Brain pericyte (primary cell): ENCODE data around the gene TTC31.
A peak's percentile ranks its signal among the peaks of the same experiment; 100 is the strongest.

Experiments used
- DNase-seq: peaks from one replicate; pipeline ENCODE4 v3.0.0-alpha.2; 2012; ENCODE audit warnings: low read depth, low spot score

Gene TTC31

DNA sequence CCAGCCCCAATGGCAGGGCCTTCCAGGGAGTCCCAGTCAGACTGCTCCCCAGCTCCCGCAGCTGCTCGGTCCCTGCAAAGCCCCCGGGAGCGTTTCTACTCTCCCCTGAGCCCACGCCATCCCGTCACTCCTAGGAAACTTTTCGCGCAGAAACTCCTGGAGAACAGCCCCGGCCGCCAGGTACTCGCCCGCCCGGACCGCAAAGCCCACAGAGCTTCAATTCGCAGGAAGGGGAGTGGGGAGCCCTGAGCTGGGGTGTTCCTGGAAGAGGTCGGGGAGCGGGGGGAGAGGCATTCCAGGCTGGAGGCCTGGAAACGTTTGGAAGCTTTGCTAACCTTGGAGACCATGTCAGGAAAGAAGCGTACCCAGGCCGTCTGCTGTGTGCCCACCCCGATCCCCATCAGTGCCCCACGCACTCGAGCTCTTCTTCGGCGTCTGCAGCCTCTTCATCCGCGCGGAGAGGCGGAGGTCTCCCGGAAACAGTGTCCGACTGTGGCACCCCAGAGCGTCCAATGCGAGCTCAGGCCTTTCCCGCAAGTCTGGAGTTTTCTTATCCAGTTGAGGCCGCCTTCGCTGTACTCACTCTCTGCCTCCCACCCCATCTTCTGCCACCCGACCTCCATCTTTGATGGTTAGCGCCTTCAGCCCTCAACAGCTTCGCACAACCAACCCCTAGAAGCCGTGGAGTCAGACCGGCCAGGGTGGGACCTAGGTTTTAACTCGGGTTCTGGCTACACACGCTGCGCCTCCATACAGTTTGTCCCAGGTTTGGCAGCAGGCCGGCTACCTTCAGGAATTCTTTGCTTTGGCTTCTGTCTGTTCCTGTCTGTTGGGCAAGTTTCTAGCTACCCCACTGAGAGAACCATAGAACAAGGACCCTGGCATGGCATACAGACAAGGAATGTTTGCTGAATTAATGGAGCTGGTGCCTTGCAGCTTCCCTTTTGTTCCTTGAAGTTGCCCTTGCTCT lies 20.9 kb downstream of the TTC31 start:
- DNase-seq = no peak

- no peak for DNase-seq
Measured at GRCh38 chr2:74504591-74504990, 21.7 kb downstream of the TTC31 start.

DNA sequence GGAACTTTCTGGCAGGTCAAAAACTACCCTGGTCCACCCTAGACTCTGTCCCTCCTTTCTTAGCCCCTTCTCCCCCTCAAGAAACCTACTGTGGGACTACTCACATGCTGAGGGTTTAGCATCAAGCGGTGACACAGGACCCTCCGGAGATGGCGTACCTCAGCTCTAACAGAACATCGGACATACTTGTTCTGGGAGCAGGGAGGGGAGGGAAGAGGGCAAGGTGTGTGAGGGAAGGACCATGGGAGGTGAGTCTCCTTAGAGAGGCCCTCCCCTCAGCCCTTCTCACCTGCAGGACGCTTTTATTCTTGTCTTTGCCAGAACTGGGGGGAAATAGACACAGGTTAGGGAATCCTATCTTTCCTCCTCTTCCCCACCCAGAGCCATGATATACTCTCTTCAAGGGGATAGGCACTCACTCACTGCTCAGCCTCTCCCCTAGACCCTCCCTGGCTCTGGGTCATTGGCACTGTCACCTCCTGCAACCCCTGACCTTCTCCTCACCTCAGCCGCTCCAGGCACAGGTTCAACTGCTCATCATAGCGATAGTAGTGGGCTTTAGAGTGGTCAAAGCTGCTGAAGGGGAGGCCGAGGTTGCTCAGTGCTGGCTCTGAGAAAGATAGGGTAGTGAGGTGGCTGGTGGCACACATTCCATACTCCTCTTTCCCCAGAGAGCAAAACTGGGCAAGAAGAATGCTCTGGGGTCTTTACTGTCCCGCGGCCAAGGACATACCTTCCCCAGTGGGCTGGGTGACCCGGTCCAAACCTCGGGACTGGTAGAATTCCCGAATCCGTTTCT lies 22.8 kb downstream of the TTC31 start:
- no peak for DNase-seq

DNA sequence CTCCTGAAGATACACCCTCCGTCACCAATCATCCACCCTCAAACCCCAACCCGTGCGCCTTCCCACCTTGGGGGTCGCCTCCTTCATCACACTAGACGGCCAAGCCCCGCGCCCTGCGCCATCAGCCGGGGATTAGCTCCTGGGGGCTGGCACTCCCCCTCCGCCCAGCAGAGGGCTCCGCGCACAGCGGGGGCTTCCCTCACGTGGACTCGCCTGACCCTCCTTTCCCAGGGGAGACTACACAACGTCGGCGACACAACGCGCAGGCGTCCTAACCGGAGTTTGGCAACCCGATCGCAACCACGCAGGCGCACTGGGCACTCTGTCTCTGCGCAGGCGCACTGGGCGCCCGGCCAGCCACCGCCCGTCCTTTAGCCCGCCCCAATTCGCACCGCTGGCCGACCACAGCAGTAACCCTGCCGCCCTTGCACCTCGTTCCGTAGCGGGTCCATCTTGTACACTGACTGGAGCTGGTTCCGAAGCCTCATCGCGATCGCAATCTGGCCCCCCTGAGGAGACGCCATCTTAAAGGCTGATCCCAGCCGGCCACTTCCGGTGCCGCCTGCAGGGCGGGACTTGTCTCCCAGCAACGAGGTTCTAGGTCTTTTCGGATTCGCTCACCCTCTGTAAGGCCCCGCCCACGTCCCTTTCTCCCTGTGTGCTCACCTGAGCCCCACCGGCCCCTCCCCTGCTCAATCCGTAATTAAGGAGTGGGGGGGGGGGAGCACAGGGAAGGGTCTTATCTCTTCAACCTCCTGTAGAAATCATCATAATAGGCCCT lies 24.5 kb downstream of the TTC31 start, which contains the start of gene PCGF1:
TSS of gene PCGF1 (minus strand) at position 551 of the 781 bp plus-strand sequence. CDS start at position 524, 27 bp downstream.
- DNase-seq = peak; percentile 84

DNA sequence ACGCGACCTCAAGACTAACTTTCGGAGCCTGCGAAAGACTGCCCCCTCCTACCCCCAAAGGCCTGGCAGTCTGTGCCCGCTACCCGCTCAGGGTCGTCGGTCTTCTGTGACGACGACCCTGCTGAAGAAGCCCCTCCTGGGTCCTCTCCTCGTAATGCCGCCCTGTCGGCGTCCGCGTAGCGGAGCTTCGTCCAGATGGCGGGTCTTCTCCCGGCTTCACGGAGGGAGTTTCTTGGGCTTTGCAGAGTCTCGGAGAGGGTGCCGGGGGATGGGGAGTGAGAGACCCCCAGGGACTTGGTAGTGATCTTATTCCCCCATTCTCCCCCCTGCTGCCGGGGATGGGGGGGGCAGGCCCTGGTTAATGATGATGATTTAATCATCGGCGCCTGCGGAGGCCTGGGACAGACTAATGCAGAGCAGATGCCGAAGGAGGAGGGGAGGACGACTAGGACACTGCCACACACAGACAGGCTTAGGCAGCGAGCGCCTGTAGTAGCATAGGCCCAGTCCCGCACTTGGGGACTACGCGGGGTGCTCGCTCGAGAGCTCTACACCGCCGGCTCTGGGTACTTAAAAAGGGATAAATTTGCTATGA lies 25.1 kb downstream of the TTC31 start:
- DNase-seq = no peak

GRCh38 chr2:74510272-74510671 lies 27.4 kb downstream of the TTC31 start:
- DNase-seq = no peak

- DNase-seq = no peak
Measured at GRCh38 chr2:74511104-74511989, 28.5 kb downstream of the TTC31 start.

GRCh38 chr2:74512744-74513604 lies 30.1 kb downstream of the TTC31 start:
- no peak for DNase-seq

DNA sequence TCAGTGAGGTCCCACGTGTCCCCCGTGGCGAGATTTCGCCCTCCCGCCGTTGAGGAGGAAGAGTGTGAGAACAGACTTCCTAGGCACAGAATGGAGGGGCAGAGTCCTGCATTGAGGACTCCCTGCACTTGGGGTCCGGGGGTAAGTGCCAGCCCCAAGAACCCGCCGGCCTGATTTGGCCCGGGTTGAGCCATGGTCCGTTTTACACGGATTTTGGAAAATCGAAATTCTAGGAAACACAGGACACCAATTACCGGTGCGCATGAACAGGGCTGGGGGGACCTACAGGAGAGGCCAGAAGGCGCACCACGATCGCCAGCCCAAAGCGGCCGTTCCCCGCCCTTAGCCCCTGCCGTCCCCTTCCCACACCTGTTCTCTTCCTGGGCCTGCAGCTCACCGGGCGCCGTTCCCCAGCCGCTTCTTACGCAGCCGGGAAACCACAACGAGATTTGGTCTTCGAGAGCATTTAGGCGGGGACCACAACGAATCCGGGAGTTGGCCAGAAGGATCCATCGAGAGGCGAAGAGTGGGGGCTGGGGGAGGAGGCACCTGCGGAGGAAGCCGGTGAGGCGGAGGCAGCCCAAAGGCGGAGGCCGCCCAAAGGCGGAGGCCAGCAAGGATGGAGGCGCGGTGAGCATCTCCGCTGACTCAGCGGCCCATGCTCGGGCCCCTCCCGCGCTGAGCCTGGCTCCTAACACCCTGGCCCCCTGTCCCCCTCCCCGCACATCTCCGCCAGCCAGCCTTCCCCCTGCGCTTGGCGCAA lies 30.9 kb downstream of the TTC31 start:
- DNase-seq = no peak

DNA sequence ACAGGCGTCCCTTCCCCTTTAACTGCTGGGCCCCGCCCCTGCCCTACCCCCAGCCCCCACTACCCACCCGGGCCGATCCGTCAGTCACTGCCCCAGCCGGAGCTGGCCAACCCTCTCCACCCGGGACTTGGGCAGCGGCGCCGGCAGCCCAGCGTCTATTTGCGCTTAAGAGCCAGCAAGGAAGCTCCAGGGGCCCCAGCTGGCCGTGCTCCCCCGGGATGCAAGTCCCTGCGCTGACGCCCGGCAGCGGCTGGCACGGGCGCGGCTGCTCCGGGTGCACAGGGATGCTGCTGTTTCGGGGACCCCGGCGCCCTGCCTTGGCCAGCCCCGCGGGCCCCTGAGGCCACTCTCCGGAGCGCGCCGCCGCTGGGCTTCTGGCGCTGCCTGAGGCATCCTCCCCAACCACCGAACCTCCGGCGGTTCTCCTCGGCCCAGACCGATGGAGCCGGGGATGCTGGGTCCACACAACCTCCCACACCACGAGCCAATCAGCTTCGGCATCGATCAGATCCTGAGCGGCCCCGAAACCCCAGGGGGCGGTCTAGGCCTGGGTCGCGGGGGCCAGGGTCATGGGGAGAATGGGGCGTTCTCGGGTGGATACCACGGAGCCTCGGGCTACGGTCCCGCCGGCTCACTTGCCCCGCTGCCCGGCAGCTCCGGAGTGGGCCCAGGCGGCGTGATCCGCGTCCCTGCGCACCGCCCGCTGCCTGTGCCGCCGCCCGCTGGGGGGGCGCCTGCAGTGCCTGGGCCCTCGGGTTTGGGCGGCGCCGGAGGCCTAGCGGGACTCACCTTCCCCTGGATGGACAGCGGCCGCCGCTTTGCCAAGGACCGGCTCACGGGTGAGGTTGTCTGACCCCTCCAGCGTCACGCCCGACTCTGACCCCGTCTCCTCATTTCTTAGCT lies 31.7 kb downstream of the TTC31 start, which contains the start of gene TLX2:
TSS of gene TLX2 (plus strand) at position 83 of the 903 bp plus-strand sequence. CDS start at position 440, 357 bp downstream.
- DNase-seq = no peak

- DNase-seq = no peak
Measured at GRCh38 chr2:74515271-74515980, 32.5 kb downstream of the TTC31 start.

DNA sequence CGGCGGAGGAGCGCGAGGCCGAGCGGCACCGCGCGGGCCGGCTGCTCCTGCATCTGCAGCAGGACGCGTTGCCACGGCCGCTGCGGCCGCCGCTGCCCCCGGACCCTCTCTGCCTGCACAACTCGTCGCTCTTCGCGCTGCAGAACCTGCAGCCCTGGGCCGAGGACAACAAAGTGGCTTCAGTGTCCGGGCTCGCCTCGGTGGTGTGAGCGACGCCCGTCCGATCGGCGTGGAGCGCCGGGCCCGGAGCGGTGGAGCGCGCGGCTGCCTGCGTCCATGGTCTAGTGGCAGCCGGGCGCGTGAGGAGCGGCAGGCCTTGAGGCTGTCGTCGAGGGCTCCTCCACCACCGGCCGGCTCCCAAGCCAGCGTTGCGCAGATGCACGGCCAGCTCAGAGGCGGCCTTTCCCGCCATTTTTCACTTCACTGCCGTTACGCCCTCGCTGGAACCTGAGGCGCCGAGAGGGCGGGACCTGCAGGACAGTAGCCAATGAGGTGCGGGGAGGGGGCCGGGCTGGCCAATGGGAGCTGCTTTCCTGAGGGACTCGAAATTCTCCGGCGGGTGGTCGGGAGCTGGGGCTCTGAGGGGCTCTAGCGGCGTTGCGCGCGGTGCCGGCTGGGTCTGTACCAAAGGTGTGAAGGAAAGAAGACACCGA lies 33.2 kb downstream of the TTC31 start:
- no peak for DNase-seq

DNA sequence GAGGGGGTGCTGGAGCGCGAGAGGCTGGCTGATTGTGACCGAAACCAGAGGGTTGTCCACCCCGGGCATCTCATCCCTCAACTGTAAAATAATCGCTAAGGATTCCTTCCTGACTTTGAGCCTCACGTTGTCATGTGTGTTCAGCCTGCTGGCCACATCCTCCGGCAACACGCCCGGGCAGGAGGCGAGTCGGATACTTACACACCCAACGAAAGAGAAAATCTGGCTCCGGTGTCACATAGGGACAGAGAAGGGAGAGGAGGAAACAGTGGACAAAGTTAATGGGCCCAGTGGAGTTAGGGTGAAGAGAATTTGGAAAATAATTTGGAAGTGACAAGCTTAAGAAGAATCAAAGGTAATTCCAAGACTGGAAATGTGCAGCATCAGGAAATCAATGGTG lies 33.8 kb downstream of the TTC31 start:
- no peak for DNase-seq

DNA sequence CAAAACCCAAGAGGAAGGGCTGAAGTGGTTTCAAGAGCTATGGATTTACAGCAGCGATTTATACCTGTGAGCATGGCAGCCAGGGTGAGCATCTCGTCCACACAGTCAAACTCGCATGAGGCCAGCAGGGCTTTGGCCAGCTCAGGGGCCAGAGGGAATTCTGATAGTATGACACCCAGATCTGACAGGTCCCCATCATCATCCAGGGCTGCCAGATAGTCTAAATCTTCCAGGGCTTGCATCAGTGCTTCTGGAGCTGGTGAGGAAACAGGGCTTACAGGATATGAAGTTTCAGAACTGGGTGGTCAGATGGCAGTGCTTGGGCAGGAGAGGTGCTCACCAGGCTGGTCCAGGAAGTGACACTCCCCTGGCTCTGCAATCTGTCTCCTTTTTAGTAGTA lies 39.6 kb downstream of the TTC31 start:
- no peak for DNase-seq

GRCh38 chr2:74524005-74524404 lies 41.1 kb downstream of the TTC31 start:
- DNase-seq = no peak
